ENCODE results near the gene ZNF488. TPM values are rescaled to one million over a fixed set of nuclear protein-coding genes. Genes with fewer than 3 reads are reported as not detected.

The ZNF488 gene, protein sequence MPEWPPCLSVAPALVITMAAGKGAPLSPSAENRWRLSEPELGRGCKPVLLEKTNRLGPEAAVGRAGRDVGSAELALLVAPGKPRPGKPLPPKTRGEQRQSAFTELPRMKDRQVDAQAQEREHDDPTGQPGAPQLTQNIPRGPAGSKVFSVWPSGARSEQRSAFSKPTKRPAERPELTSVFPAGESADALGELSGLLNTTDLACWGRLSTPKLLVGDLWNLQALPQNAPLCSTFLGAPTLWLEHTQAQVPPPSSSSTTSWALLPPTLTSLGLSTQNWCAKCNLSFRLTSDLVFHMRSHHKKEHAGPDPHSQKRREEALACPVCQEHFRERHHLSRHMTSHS
- total RNA-seq (not detected), polyA plus RNA-seq (under 1 TPM in 1 of 2 donors, not detected in 1; 0.20 TPM)

DNA sequence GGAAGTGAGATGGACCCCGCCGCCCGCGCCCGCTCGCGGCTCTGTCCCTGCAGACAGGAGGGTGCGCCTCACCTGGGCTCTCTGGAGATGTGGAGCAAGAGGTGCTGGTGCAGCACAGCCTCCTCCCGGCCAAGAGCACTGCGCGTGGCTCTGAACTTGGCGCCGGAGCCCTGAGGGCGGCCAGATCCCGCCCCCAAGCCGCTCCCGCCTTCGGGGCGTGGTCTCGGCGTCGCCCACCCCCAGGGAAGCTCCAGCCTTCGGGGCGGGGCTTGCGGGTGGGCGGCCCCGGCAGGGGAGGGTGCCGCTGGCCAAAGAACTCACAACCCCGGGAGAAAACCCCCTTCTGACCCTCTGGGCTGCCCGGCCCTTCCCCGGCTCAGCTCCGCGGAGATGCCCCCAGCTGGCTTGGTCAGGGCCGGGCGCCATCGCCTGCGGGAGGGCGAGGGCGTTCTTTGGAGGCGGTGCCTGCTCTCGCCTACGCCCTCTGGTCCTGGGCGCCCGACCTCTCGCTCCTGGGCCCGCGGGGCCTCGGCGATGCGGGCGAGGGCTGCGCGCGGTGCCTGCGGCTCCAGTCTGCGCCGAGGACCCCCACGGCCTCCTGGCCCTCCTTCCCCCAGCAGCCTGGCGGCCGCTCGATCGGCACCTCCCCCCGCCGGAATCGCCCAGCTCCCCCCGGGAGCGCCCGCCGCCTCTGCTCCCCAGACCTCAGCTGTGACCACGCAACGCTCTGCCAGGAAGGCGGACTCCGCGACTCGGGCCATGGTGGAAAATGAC lies at the start of gene ZNF488:
Gene ZNF488, minus strand, starts transcription at position 146 of the 774 bp plus-strand sequence. CDS start 15,464 bp downstream, outside the sequence.
- Histone ChIP-seq H3K27me3 (ENCODE audit: insufficient read depth, low read length) (peaks cover 4% of the 10 kb centered on the region), H3K4me1 (ENCODE audit: insufficient read depth, low read length) (peaks cover 12% of the 10 kb centered on the region), H3K36me3 (ENCODE audit: insufficient read depth, low read length) (no peaks in the 10 kb centered on the region), H3K27ac (ENCODE audit: low read depth, low read length) (no peak within 1 kb of the TSS), H3K9me3 (ENCODE audit: control insufficient read depth in 1 of 2, low read length in 2 of 2) (no peaks in the 10 kb centered on the region), H3K4me3 (ENCODE audit: low read length in 2 of 2) (peak within 1 kb of the TSS in 1 of 2 donors; percentile 52)
- DNase-seq: peak; percentile 54 to 74 (median 66)
- Mint-ChIP-seq H3K36me3 (peaks cover 0 to 2% of the 10 kb centered on the region in 2 donors), H3K9me3 (peaks cover 0 to 12% (median 1%) of the 10 kb centered on the region in 8 donors), H3K4me3 (peak within 1 kb of the TSS; percentile 89 to 97 (median 92)), H3K27me3 (peaks cover 34% of the 10 kb centered on the region in 2 donors), H3K4me1 (peaks cover 6 to 10% (median 8%) of the 10 kb centered on the region in 4 donors), H3K27ac (peak within 1 kb of the TSS in 5 of 7 donors; percentile 38 to 79 (median 71))
- POLR2A ChIA-PET (ENCODE audit: partially characterized antibody): interaction anchor here (0.8 kb wide), 1 partner anchor 12 kb away, joined by 4 read pairs; no protein-coding TSS in a partner anchor
- CTCF ChIA-PET (ENCODE audit: partially characterized antibody): no interaction called here
- intact Hi-C loops (cut with micrococcal nuclease): no loop called here

DNA sequence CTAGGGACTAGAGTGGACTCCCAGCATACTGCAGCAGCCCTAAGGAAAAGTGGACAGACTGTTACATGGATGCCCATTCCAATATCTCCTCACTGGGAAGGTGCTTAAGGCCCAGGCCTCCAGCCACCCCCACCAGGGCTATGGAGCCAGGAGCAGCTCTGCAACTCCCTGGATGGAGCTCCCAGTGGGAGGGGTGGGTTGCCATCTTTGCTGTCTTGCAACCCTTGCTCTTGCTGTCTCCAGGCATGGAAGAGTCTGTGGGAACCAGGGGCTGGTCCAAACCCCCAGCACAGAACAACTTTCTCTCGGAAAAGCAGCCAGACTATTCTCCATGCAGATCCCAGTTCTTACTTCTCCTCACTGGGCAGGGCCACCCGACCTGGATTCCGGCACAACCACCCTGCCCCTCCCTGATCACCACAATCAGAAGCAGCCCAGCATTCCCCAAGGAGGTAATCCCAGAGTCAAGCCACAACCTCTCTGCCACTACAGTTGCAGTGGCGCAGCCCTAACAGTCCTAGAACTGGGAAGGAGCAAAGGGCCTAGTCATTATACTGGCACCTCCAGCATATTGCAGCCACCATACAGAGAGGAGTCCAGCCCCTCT lies 41.8 kb upstream of the ZNF488 start:
- no peaks in the 10 kb centered on the region for H3K9me3 ChIP-seq (ENCODE audit: control insufficient read depth in 1 of 2, low read length in 2 of 2)
- Mint-ChIP-seq H3K4me3 (no peak overlapping the region), H3K36me3 (no peaks in the 10 kb centered on the region), H3K27ac (no peak overlapping the region), H3K27me3 (peaks cover 0 to 2% of the 10 kb centered on the region in 2 donors), H3K9me3 (peaks cover 0 to 5% (median 0%) of the 10 kb centered on the region in 8 donors), H3K4me1 (no peaks in the 10 kb centered on the region)
- intact Hi-C loops (cut with micrococcal nuclease): no loop called here
- ChIA-PET CTCF (ENCODE audit: partially characterized antibody) (no interaction called here), POLR2A (ENCODE audit: partially characterized antibody) (no interaction called here)
- no peak for DNase-seq
- no peaks in the 10 kb centered on the region for H3K4me1 ChIP-seq (ENCODE audit: insufficient read depth, low read length)
- no peaks in the 10 kb centered on the region for H3K27me3 ChIP-seq (ENCODE audit: insufficient read depth, low read length)
- H3K4me3 ChIP-seq (ENCODE audit: low read length in 2 of 2): no peak overlapping the region
- no peak overlapping the region for H3K27ac ChIP-seq (ENCODE audit: low read depth, low read length)
- no peaks in the 10 kb centered on the region for H3K36me3 ChIP-seq (ENCODE audit: insufficient read depth, low read length)

DNA sequence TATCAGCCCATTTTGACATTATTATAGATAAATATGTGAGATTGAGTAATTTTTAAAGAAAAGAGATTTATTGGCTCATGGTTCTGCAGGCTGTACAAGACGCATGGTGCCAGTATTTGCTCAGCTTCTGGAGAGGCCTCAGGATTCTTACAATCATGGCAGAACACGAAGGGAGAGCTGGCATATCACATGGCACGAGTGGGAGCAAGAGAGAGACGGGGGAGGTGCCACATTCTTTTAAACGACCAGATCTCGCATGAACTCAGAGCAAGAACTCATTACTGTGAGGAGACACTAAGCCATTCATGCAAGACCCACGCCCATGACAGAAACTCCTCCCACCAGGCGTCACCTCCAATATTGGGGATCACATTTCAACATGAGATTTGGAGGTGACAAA lies 40.1 kb upstream of the ZNF488 start:
- no peak overlapping the region for H3K4me3 ChIP-seq (ENCODE audit: low read length in 2 of 2)
- no peak overlapping the region for H3K27ac Mint-ChIP-seq
- H3K9me3 ChIP-seq (ENCODE audit: control insufficient read depth in 1 of 2, low read length in 2 of 2): no peaks in the 10 kb centered on the region
- peaks cover 0 to 5% (median 0%) of the 10 kb centered on the region in 8 donors for H3K9me3 Mint-ChIP-seq
- CTCF ChIA-PET (ENCODE audit: partially characterized antibody): no interaction called here
- no peaks in the 10 kb centered on the region for H3K27me3 ChIP-seq (ENCODE audit: insufficient read depth, low read length)
- no peaks in the 10 kb centered on the region for H3K4me1 ChIP-seq (ENCODE audit: insufficient read depth, low read length)
- no peak overlapping the region for H3K27ac ChIP-seq (ENCODE audit: low read depth, low read length)
- intact Hi-C loops (cut with micrococcal nuclease): no loop called here
- H3K4me3 Mint-ChIP-seq: no peak overlapping the region
- H3K27me3 Mint-ChIP-seq: no peaks in the 10 kb centered on the region
- no peak for DNase-seq
- POLR2A ChIA-PET (ENCODE audit: partially characterized antibody): no interaction called here
- no peaks in the 10 kb centered on the region for H3K36me3 Mint-ChIP-seq
- H3K36me3 ChIP-seq (ENCODE audit: insufficient read depth, low read length): no peaks in the 10 kb centered on the region
- no peaks in the 10 kb centered on the region for H3K4me1 Mint-ChIP-seq

DNA sequence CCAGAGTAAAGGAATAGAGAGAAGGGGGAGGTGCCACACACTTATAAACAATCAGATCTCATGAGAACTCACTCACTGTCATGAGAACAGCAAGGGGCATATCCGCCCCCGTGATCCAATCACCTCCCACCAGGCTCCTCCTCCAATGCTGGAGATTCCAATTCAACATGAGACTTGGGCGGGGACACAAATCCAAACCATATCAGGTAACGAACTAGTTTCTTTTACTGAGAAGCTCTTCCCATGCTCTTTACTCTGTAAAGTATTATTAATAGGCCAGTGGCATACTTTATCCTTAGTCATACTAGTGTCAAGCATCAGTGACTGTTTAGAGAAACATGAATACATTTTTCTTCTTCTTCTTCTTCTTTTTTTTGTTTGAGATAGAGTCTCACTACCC lies 39.4 kb upstream of the ZNF488 start:
- Mint-ChIP-seq H3K36me3 (no peaks in the 10 kb centered on the region), H3K4me1 (no peaks in the 10 kb centered on the region), H3K27me3 (no peaks in the 10 kb centered on the region), H3K9me3 (peaks cover 0 to 5% (median 0%) of the 10 kb centered on the region in 8 donors), H3K27ac (no peak overlapping the region), H3K4me3 (no peak overlapping the region)
- H3K9me3 ChIP-seq (ENCODE audit: control insufficient read depth in 1 of 2, low read length in 2 of 2): no peaks in the 10 kb centered on the region
- H3K36me3 ChIP-seq (ENCODE audit: insufficient read depth, low read length): no peaks in the 10 kb centered on the region
- H3K4me1 ChIP-seq (ENCODE audit: insufficient read depth, low read length): no peaks in the 10 kb centered on the region
- CTCF ChIA-PET (ENCODE audit: partially characterized antibody): no interaction called here
- POLR2A ChIA-PET (ENCODE audit: partially characterized antibody): no interaction called here
- no peak overlapping the region for H3K27ac ChIP-seq (ENCODE audit: low read depth, low read length)
- no peak overlapping the region for H3K4me3 ChIP-seq (ENCODE audit: low read length in 2 of 2)
- H3K27me3 ChIP-seq (ENCODE audit: insufficient read depth, low read length): no peaks in the 10 kb centered on the region
- intact Hi-C loops (cut with micrococcal nuclease): no loop called here
- DNase-seq: no peak

DNA sequence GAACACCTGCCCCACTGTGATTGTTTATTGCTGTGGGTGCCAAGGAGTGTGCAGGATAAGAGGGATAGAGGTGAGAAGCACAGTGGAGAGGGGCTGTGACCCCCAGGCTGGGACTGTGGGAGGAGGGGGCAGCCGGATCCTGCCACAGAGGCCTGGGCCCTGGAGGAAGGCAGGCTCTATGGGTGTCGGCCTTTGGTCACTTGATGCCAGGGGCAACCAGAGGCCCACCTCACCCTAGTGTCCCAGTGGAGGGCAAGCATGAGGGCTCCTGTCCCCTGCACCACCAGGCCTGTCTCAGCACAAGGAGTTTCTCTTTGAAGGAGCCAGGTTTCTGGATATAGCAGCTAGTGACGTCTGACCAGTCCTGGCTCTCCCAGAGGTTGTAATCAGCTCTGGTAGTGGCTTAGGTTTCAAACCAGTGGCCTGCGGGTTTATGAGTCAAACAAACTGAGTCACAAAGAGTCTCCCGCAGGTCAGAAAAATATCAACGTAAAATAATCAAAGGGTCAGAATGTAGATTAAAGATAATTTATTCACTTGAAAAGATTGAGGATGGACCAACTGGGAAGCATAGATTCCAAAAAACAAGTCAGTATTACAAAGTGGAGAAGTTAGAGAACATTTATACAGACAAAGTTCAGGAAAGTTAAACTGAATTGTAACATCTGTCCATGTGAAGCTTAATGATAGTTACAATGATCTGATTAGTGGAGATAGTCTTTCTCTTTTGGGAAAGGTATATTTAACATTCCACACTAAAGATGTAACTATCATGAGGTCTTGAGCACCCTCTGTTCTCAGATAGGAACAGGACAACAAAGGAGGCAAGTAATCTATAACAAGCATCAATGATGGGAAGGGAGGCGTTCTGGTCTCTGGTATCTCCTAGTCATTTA lies 37.2 kb upstream of the ZNF488 start:
- Mint-ChIP-seq H3K4me3 (no peak overlapping the region), H3K27ac (no peak overlapping the region), H3K27me3 (no peaks in the 10 kb centered on the region), H3K36me3 (no peaks in the 10 kb centered on the region), H3K9me3 (peaks cover 0 to 2% (median 0%) of the 10 kb centered on the region in 8 donors), H3K4me1 (no peaks in the 10 kb centered on the region)
- Histone ChIP-seq H3K9me3 (ENCODE audit: control insufficient read depth in 1 of 2, low read length in 2 of 2) (no peaks in the 10 kb centered on the region), H3K27me3 (ENCODE audit: insufficient read depth, low read length) (no peaks in the 10 kb centered on the region), H3K4me1 (ENCODE audit: insufficient read depth, low read length) (no peaks in the 10 kb centered on the region), H3K27ac (ENCODE audit: low read depth, low read length) (no peak overlapping the region), H3K4me3 (ENCODE audit: low read length in 2 of 2) (no peak overlapping the region), H3K36me3 (ENCODE audit: insufficient read depth, low read length) (no peaks in the 10 kb centered on the region)
- intact Hi-C loops (cut with micrococcal nuclease): no loop called here
- CTCF ChIA-PET (ENCODE audit: partially characterized antibody): no interaction called here
- DNase-seq: no peak
- POLR2A ChIA-PET (ENCODE audit: partially characterized antibody): no interaction called here

DNA sequence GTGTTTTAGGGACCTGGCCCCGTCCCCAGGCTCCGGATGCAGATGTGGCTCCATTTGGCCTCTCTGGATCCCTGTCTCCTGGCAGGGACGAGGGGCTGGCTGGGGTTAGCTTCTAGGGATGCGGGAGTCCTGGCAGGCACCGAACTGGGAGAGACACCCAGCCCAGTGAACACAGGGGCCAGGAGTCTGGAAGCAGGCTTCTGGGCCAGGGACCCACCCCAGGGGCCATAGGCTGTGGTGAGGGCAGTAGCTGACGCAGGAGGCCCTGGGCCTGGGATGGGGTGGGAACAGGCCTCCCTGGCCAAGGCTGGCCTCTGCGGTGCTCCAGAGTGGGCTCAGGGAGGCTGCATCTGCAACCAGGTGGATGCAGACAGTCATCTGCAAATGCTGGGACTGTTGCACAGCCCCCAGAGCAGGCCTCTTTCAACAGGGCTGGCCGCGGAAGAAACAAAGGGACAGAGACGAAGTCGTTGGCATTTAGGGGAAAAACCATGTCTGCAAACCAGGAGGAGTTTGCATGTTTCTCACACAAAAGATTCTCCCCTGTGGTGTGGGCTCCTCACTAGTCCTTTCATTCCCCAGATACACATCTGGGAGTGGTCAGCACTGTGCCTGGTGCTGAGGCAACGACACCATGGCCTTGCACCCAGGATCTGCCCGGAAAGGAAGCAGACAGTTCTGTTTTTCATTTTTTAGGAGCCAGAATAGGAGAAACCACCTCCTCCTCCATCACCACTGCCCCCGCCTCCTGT lies 36.4 kb upstream of the ZNF488 start:
- Mint-ChIP-seq H3K36me3 (no peaks in the 10 kb centered on the region), H3K4me1 (no peaks in the 10 kb centered on the region), H3K27ac (no peak overlapping the region), H3K4me3 (no peak overlapping the region), H3K27me3 (no peaks in the 10 kb centered on the region), H3K9me3 (peaks cover 0 to 2% (median 0%) of the 10 kb centered on the region in 8 donors)
- no peaks in the 10 kb centered on the region for H3K36me3 ChIP-seq (ENCODE audit: insufficient read depth, low read length)
- H3K4me3 ChIP-seq (ENCODE audit: low read length in 2 of 2): no peak overlapping the region
- H3K9me3 ChIP-seq (ENCODE audit: control insufficient read depth in 1 of 2, low read length in 2 of 2): no peaks in the 10 kb centered on the region
- no peaks in the 10 kb centered on the region for H3K4me1 ChIP-seq (ENCODE audit: insufficient read depth, low read length)
- no peaks in the 10 kb centered on the region for H3K27me3 ChIP-seq (ENCODE audit: insufficient read depth, low read length)
- no peak overlapping the region for H3K27ac ChIP-seq (ENCODE audit: low read depth, low read length)
- CTCF ChIA-PET (ENCODE audit: partially characterized antibody): no interaction called here
- DNase-seq: no peak
- intact Hi-C loops (cut with micrococcal nuclease): no loop called here
- POLR2A ChIA-PET (ENCODE audit: partially characterized antibody): no interaction called here
